DND-41 (cell line): ENCODE data around the gene CAMTA2.

ENCODE experiments used
- EZH2 ChIP-seq: IDR thresholded peaks from 3 replicates; pipeline ENCODE4 v1.6.1; 2012; ENCODE audit warnings: borderline replicate concordance, low read depth, mild to moderate bottlenecking, moderate library complexity, low read length, inconsistent platforms; ENCODE audit not compliant: severe bottlenecking
- TF ChIP-seq, protein P1 (sequence below): IDR thresholded peaks from 2 replicates; pipeline ENCODE4 v1.5.1; 2012; ENCODE audit warnings: borderline replicate concordance, low read length, moderate library complexity, mild to moderate bottlenecking; ENCODE audit not compliant: poor library complexity, severe bottlenecking; ENCODE audit errors: extremely low read depth

DNA sequence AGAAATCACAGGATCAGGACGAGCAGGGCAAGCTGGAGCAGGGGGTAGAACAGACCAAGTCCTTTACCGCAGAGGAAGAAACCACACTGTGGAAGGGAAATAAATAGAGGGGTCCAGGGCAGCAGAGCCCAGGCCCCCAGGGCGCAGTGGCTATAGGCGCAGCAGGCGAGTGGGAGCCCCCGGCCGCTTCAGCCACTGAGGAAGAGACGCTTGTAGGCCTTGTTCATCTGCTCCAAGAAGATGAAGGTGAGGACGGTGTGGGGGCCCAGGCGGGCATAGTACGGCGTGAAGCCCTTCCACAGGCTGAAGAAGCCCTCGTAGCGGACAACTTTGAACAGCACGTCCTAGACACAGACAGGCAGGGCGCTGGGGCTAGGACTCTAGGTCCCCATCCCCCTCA is 49.9 kb downstream of the CAMTA2 start:
- TF ChIP-seq, protein P1, sequence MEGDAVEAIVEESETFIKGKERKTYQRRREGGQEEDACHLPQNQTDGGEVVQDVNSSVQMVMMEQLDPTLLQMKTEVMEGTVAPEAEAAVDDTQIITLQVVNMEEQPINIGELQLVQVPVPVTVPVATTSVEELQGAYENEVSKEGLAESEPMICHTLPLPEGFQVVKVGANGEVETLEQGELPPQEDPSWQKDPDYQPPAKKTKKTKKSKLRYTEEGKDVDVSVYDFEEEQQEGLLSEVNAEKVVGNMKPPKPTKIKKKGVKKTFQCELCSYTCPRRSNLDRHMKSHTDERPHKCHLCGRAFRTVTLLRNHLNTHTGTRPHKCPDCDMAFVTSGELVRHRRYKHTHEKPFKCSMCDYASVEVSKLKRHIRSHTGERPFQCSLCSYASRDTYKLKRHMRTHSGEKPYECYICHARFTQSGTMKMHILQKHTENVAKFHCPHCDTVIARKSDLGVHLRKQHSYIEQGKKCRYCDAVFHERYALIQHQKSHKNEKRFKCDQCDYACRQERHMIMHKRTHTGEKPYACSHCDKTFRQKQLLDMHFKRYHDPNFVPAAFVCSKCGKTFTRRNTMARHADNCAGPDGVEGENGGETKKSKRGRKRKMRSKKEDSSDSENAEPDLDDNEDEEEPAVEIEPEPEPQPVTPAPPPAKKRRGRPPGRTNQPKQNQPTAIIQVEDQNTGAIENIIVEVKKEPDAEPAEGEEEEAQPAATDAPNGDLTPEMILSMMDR = no peak
- no peak for TF ChIP-seq EZH2
